KBM-7 (cell line): ENCODE data around the gene RHOT2.

Experiments
- DNase-seq: peaks from one replicate; pipeline ENCODE4 v3.0.0-alpha.2; 2015
- in situ Hi-C: fragments of 300-500 bp; cut with MboI; formaldehyde crosslinking; loops from 2 replicates; pipeline ENCODE4 v1.14.3; 2020; ENCODE audit warnings: low sequenced_read_pairs, low pct_unique_long_range_greater_than_20kb, mixed read lengths

RHOT2 gene

GRCh38 chr16:667780-668518 lies at the start of gene RHOT2:
RHOT2 (plus strand) TSS chr16:668132; CDS start chr16:668200, 68 bp downstream.
- in situ Hi-C loops: no loop called here

GRCh38 chr16:619476-620100 lies 48.3 kb upstream of the RHOT2 start:
- no peak for DNase-seq
- in situ Hi-C loops: no loop called here

More at GRCh38 chr16:667780-668518, at the start of gene RHOT2:
- DNase-seq: peak; percentile 87

- no peak for DNase-seq
- in situ Hi-C loops: no loop called here
Observed at GRCh38 chr16:620700-621525, 47.0 kb upstream of the RHOT2 start.

- DNase-seq: no peak
- in situ Hi-C loops: no loop called here
Observed at GRCh38 chr16:621526-622105, 46.3 kb upstream of the RHOT2 start.

GRCh38 chr16:622920-623280 lies 45.0 kb upstream of the RHOT2 start:
- in situ Hi-C loops: no loop called here

GRCh38 chr16:624526-625070 lies 43.3 kb upstream of the RHOT2 start:
- in situ Hi-C loops: no loop called here
- no peak for DNase-seq

More at GRCh38 chr16:622920-623280, 45.0 kb upstream of the RHOT2 start:
- no peak for DNase-seq

GRCh38 chr16:625117-625976 lies 42.6 kb upstream of the RHOT2 start:
- in situ Hi-C loops: no loop called here
- no peak for DNase-seq

- in situ Hi-C loops: no loop called here
- DNase-seq: no peak
Observed at GRCh38 chr16:625977-626765, 41.8 kb upstream of the RHOT2 start.

GRCh38 chr16:626787-627453 lies 41.0 kb upstream of the RHOT2 start:
- in situ Hi-C loops: no loop called here
- DNase-seq: no peak

- DNase-seq: no peak
- in situ Hi-C loops: no loop called here
Observed at GRCh38 chr16:627454-628239, 40.3 kb upstream of the RHOT2 start.

GRCh38 chr16:628321-629061 lies 39.4 kb upstream of the RHOT2 start:
- DNase-seq: no peak
- in situ Hi-C loops: no loop called here

GRCh38 chr16:629185-629832 lies 38.6 kb upstream of the RHOT2 start:
- in situ Hi-C loops: no loop called here

GRCh38 chr16:629833-630248 lies 38.1 kb upstream of the RHOT2 start:
- in situ Hi-C loops: no loop called here
- no peak for DNase-seq

More at GRCh38 chr16:629185-629832, 38.6 kb upstream of the RHOT2 start:
- DNase-seq: no peak

- in situ Hi-C loops: no loop called here
- DNase-seq: no peak
Observed at GRCh38 chr16:630249-630814, 37.6 kb upstream of the RHOT2 start.

- in situ Hi-C loops: no loop called here
- DNase-seq: no peak
Observed at GRCh38 chr16:630815-631405, 37.0 kb upstream of the RHOT2 start, which contains the start of gene WFIKKN1. WFIKKN1 (plus strand) TSS chr16:630985; CDS start chr16:631254, 269 bp downstream.
